ENCODE data around the gene RPRM.
"Not testable (repeated sequence)": the region's sequence is repeated elsewhere in the genome, so short reads cannot be mapped to it uniquely, and the experiment has no call there.

Gene RPRM

DNA sequence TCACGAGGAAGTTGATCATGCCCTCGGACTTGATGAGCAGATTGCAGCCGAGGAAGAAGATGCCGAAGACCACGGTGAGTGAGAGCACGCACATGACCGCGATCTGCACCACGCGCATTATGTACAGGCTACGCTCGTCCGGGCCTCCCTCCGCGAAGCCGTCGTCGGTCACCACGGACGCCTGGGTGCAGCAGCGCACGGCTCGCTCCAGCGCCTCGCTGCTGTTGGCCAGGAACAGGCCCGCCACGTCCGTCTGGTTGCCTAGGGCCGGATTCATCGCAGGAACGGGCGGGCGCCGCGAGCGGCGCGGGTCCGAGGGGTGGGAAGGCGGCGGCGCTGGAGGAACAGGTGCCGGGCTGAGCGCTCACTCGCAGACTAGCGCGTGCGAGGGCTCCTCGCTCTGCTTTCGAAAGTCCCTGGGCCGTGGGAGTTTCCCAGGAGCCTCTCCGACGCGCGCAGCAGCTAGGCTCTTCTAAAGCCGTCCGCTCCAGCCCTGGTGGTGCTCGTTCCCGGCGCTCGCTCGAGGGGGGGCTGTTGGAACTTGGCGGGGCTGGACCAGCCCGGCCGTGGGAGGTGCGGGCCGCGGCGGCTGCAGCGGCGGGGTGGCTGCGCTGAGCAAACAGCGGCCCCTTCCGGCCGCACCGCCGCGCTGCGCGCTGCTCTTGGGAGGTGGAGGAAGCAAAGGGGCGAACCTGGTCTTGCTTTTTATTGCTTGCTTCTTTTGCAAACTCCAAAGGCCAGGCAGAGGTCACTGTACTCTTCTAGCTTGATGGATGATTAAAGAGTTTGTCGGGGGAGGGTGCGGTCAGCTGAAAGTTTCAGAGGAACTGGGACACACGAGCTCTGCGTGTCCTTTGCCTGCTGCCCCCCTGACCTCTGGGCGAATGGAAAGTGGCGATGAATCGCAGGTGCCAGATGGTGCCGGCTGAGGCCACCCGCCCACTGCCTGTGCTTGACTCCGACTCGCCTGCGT is at the start of gene RPRM:
Gene RPRM, minus strand, starts transcription at position 474 of the 973 bp plus-strand sequence. Its CDS starts 197 bp downstream, at position 277.
- peak; percentile 93 for DNase-seq

DNA sequence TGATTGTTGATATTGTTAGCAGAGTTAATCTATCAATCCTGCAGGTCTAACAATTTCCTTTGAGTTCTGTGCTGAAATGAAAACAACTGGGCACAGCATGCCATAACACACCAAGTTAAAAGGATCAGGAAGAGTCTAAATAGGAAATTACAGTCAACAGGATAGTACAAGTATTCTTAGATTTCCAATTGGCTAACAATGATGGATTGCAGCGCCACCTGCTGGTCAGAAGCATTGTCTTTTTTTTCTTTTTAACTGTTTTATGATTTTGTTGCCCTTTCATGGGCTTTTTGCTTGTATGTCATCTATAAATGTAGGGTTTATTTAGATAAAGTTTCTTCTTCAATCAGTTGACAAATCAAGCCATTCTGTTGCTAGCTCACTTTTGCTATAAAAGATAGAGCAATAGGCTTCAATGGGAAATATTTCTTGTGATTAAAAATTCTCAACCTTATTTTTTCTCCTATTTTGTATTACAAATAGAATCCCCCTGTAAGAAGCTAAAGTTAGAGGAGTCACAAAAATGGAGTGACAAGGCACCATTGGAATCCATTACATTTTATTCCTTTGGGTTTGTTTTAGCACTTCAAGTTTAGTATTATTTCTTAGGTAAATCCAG is 40.8 kb upstream of the RPRM start:
- DNase-seq: peak; percentile 84

DNA sequence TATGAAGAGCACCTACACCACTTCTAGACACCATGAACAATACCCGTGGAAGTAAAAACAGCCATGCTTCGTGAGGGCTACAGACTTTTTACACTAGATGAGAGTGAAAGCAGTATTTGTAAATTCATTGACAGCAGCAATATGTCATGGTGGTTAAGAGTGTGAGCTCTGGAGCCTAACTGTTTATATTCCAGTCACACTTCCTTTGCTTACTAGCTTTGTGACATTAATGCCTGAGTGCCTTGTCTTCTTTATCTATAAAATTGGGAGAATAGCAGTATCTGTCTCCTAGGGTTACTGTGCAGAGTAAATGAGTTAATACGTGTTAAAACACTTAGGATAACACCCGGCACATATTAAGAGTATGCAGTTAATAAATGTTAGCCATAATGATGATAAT is 33.8 kb upstream of the RPRM start:
- no peak for DNase-seq

DNA sequence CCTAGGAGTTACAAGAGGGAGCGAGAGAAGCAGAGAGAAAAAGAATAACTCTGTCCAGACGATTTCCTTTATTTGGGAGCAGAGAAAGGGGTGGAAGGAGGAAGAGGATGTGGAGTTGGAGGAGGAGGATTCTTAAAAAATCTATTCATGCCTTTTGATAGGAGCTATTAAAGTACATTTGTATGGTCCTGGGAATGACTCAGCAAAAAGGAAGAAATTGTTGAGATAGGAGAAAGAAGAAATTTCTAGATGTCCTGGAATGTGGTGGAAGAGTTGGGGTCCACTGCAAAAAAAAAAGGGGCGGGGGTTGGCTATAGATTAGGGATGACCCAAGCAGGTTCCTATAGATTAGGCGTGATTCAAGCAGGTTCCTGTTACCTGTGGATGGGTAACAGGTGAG is 32.4 kb upstream of the RPRM start:
- no peak for DNase-seq

DNA sequence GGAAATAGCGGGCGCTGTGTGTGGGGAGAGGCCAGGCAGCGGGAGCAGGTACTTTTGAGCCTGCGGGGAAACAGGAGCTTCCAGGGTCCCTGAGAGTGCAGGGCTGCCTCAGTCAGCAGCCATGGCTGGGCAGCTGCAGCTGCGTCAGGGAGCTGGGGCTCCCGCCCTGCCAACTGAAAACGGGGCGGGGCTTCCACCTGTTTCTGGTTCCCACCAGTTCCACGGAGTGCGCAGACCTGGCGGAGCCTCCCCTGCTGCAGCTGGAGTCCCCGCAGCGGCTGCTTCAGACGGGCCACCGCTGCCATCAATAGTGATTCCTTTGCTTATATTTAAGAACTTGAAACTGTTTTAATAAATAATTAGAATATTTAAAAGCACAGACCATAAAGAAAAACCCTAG is 30.6 kb upstream of the RPRM start:
- DNase-seq: peak; percentile 60

DNA sequence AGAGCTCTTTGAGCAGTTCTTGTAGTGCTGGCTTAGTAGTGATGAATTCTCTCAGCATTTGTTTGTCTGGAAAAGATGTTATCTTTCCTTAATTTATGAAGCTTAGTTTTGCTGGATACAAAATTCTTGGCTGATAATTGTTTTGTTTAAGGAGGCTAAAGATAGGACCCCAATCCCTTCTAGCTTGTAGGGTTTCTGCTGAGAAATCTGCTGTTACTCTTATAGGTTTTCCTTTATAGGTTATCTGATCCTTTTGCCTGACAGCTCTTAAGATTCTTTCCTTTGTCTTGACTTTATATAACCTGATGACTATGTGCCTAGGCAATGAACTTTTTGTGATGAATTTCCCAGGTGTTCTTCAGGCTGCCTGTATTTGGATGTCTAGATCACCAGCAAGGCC is 27.9 kb upstream of the RPRM start:
- not testable (repeated sequence) for DNase-seq

DNA sequence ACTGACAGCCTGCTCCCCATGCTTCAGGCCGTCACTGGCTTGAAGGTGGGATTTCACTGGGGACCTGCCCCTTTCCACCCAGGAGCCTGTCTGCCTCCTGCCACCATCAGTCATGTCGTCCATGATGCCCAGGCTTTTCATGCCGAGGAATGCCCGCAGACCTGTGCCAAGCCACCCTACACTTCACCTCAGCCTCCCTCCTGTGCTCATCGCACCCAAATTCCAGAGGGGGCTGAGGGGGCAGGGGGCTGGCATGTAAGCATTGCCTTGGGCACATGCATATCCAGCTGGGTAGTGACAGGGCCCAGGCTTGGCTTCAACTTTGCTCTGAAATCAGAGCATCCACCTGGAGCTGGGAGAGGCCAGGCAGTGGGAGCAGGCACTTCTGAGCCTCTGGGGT is 20.9 kb upstream of the RPRM start:
- no peak for DNase-seq

DNA sequence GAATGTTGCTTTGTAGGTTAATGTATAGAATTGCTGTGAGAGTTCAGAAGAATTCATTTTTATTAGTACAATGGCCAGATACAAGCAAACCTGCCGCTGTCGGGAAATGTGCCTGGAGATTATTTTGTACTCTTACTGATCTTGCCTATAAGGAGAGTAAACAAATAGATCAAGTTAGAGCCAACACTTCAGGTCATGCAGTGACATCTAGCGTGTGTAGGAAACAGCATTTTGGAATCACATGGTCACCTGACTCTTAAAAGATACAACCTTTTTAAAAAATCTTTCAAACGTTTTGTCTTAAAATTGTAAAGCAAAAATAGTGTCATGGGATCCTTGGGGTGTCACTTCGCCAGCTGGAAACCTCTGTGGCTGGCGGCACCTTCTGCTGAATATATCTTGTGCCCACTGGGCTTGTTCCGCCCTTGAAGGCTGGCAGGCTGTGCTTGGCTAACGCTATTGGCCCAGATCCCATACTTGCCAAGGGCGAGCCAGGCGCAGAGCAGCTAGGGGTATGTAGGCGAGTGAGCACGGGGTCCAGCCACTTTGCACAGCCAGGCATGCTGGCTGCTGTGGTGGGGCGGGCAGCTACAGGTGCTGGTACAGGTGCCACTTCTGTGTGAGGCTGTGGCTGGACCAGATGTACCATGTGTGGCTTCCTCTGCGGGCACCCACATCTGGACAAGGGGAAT is 19.5 kb upstream of the RPRM start:
- DNase-seq: no peak

DNA sequence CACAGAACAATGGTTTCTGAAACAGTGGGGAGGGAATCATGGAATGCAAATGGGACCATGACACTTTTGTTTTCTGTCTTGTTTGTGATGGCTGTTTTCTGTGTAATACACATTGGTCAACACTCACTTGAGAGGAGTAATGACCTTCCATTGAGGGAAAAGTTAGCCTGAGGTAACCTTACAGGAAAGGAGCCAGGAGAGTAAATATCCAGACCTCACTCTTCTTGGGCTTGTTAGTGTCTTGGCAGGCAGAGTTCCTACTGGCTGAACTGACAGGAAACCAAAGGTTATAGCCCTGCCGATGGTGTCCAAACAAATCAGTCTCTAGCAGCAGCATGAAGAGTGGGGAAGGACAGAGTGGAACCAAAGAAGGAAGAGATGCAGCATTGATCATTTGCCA is 17.2 kb upstream of the RPRM start:
- DNase-seq: no peak

DNA sequence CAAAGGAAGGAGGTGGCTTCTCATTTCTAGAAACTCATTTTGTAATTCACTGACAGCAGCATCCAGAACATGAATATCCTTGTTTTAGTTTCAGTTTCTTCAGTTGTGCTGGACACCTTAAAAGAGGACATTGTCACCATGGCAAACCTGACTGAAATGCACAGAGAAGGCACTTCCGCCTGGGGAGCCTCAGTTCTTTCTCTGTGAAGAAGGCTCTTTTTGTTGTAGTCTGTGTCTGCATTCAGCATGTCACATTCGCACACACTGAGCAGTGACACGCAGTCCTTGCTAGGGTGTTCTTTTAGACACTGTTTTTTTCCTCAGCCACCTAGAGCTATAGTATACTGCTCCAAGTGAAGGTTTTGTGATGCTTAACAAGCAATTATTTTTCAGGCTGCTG is 9.5 kb upstream of the RPRM start:
- no peak for DNase-seq

DNA sequence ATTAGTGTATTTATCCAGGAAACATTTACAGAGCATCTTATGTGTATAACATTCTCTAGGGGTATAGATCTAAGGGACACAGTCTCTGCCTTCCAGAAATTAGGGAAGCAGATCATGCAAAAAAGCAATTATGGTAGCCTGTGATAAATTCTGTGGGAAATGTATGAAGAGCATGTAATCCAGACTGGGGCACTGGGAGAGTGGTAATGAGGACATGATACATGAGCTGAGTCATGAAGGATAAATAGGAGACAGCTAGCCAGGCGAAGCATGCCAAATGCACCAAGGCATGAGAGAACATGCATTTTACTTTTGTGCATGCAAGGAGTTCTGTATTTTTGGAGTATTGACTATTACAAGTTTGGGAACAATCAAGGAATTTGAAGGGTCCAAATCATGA is 8.9 kb upstream of the RPRM start:
- DNase-seq: peak; percentile 44

DNA sequence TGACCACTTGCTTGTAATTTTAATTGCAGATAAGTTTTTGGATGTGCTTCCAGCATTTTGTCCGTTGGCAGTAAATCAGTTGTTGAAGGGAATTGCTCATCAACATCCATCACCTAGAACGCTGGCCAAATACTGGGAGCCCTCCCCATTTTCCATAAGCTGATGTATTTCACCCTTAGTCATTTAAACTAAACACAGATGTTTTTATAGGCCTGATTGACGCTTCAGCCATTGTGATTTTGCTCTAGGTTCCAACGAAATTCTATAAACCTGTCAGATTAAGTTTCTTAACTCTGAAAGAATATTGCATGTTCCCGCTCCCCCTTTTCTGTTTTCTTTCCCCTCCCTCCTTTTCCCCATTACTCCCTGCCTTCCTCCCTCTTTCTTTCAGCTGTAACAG is 1.0 kb upstream of the RPRM start:
- no peak for DNase-seq

DNA sequence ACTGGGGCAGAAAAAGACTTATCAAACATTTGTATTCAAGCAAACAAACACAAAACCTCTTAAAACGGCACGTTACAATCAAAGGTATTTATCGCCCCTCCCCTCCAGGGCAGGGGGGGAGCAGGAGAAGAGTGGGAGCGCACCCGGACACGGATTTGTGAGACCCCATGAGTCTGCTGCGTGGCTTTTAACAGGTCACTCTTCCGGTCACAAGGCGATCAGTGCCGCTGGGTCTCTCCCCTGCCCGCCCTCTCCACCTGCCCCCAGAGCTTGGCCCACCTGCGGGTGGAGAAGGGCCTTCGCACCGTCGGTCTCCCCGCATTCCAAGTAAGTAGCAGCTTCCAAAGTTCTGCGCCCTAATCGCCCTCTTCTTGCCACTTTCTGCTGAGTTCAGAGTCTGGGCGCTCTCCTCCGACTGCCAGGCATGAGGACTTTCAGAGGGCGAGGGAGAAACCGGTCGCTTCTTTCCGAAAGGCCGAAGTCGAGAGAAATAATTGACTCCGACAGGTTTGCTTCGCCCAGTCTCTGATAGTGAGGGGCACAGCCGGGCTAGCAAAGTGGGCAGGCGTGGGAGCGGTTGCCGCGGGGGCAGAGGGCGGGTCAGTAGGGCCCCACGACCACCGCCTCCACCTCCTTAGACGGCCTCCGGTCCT is 800 bp downstream of the RPRM start:
- peak; percentile 78 for DNase-seq

DNA sequence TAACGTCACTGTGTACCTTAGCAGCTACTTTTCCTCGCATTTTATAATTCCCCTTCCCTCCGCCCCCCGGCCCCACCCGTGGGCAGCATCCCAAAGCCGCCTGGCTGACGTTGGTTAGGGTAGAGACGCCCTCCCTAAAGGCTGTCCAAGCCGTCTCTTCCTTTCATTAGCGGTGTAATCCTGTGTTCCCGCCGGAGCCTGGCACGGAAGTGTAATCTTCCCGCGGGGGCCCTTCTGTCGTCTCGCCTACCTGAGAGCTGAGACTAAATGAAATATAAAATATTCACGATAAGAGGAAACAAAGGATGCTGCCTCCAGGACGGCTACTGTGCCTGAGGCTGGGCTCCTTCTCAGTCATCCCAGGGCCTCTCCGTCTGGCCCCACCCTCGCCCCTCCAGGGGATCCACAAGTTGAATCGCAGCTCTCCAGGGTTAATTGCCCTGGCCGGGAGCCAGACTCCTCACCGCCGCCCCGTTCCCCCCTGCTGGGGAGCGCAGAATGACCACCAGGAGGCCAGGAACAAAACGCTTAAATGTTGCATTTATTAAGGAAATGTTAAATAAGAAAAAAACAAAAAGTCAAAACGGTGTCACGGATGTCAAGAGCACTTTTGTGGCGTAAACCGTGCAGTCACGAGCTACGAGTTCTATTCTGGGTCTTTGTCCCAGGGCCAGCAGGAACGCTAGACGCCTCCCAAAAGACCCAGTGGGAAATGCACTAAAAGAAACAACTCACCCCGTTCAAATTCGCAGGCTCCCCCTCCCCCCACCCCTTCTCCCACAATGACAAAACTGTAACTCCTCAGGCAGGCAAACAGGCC is 1.5 kb downstream of the RPRM start:
- peak; percentile 96 for DNase-seq

DNA sequence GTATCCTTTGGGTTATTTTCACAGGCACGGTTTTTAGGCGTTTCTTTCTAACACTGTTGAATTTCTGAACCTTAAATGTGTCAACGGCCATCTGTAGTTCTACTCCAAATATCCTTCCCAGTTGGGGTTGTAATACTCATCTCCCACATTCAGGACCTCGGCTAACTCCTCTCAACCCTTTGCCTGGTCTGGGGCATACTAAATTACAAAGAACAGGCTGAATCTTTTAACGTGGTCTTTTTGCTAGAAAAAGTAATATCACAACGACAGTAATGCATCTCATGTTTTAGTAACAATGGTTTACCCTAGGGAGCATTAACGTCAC is 2.1 kb downstream of the RPRM start:
- no peak for DNase-seq

DNA sequence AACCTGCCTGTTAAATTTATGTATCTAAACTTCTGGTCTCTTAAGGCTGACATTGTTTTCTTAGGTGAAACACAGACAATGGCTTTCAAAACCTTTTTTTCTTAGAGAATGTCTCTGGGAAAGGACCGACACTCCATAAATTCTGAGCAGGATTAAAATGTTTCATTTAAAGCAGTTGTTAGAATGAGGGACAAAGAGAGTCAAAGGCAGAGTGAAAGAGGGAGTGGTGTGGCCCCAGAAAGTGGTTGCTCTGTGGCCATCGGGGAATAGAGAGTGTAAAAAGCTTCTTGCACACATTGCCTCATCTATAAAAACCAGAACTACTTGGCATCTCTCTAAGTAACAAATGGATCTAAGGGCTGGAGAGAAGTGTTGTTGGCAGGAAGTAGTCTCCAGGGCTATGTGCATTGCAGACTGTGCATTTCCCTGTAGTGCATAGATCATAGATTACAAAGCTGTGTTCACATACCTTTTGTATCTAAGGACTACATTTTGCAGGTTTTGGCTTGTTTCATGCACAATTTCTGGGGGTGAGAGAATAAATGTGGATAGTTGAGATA is 3.6 kb downstream of the RPRM start:
- no peak for DNase-seq

DNA sequence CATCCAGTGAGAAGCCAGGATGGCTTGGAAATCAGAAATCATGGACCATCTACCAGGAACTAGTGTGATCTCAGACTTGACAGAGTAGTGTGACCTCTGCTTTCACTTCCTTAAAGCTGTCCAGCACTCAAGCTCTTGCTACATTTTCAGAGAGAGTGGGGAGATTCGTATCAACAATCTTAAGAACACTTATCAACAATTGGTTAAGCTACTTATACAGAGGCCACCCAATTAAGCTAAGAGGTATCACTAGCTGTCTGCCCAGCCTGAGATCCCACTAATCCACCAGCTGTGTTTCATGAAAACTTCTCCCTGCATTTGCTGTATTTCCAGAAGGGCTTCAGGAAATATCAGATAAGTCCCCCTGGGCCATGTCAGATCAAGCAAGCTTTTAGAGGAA is 4.2 kb downstream of the RPRM start:
- no peak for DNase-seq

DNA sequence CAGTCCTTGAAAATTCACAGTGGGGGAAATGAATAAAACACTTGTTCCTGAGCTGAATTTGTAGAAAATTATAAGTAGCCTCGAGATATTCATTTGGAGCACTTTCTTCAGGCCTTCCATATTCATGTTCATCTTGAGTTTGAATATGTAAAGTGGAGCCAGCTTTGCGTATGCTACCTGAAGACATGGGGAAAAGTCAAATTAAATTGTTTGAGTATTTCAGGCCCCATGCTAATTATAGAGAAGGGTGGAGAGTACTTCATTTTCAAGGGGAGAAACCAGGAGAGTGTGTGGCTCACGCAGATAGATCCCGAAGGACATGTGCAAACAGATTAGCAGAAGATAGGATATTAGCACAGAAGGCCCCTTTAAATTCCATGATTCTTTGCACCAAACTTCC is 7.7 kb downstream of the RPRM start:
- no peak for DNase-seq

DNA sequence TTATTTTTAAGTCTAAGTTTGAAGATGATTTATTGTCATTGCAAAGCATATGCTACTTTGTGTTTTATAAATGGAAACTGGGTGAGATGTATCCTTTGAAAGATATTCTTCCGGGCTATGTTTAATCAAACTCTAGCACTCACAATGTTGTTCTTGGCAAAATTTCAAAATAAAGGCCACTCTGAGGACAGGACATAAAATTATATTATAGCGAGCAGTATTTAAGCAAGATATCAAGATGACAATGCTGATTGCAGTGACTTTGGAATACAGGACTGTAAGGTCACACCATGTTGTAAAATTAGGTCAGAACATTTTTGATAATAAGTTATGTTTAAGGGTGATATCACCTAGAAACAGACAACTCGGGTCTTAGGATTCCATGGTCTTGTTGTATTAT is 14.2 kb downstream of the RPRM start:
- no peak for DNase-seq

DNA sequence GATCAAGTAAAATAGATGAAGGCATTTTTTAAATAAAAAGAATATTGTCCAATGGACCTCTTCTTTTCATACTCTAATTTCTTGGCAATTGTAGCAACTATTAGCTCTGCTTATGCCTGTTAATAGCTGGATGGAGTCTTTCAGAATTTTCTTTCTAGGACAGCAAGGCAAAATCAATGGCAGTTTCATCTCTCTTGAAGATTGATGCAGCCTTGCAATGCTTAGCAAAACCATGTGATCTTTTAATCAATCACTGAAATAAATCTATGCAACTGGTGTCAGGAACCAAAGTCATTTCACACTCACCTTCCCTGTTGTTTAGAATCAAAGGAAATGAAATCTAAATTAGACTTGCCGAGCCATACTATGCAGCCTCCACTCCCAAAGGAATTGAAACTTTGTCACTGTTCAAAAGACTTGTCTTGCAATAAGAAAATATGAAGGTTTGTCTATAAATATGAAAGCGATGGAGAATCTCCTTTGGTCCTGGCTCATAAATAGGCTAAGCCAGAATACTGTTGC is 16.2 kb downstream of the RPRM start:
- no peak for DNase-seq

DNA sequence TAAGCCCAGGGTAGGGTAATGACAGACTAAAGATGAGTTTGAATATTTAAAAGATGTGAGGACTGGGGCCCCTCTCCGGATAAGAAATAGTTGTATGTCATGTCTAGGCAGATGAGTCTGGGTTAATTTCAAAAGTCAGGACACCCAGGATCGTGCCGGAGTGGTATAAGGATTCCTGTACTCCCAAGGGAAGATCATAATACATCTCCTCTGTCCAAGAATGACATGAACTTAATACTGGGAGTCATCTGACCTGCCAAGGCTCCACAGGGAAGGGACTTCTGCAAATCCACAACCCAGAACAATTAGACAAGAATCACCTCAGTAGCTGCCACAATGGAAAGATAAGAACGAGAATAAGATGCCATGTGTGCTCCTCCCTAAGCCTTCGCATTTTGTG is 17.1 kb downstream of the RPRM start:
- DNase-seq: no peak

DNA sequence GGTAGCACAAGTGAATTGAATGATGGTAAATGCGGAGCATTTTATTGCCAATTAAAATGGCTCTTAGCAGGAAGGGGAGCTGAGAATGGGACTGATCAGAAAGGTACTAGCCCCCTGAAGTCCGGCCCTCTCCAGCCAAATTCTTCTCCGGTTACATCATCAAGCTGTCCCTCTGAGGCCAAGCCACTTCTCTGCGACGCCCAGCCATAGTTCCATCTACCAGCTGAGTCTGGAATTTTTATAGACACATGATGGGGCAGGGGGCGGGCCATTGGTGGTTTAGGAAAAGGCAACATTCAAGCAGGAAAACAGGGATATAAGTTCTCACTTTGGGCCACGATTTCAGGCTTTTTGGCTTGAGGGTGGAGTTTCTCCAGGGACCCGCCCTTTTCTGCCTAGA is 22.7 kb downstream of the RPRM start:
- no peak for DNase-seq

All from NCI-H748 treated with DMSO at 0.1 percent for 48 hours (cell line).